ENCODE results near the gene USP34. TPM values are rescaled to one million over a fixed set of nuclear protein-coding genes. Genes with fewer than 3 reads are reported as not detected.

The USP34 gene
- total RNA-seq, 1 donor from 2014 or later, result 83.2 TPM

- H3K4me3 ChIP-seq (ENCODE audit: low read depth, low read length), result no peak overlapping the region
- DNase-seq (ENCODE audit: low read depth) (no peak), FAIRE-seq (no peak)
- TF ChIP-seq, protein P1, sequence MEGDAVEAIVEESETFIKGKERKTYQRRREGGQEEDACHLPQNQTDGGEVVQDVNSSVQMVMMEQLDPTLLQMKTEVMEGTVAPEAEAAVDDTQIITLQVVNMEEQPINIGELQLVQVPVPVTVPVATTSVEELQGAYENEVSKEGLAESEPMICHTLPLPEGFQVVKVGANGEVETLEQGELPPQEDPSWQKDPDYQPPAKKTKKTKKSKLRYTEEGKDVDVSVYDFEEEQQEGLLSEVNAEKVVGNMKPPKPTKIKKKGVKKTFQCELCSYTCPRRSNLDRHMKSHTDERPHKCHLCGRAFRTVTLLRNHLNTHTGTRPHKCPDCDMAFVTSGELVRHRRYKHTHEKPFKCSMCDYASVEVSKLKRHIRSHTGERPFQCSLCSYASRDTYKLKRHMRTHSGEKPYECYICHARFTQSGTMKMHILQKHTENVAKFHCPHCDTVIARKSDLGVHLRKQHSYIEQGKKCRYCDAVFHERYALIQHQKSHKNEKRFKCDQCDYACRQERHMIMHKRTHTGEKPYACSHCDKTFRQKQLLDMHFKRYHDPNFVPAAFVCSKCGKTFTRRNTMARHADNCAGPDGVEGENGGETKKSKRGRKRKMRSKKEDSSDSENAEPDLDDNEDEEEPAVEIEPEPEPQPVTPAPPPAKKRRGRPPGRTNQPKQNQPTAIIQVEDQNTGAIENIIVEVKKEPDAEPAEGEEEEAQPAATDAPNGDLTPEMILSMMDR (IDR thresholded peaks at IDR 0.05; ENCODE audit: insufficient read depth, low read length, severe bottlenecking), result no peak
- H3K27me3 ChIP-seq (ENCODE audit: control insufficient read depth, insufficient read depth, low read length), result no peaks in the 10 kb centered on the region
- peaks cover 1% of the 10 kb centered on the region for H3K36me3 ChIP-seq (ENCODE audit: control insufficient read depth, insufficient read depth, low read length)
Observed at GRCh38 chr2:61263830-61264229, 207.1 kb downstream of the USP34 start.

DNA sequence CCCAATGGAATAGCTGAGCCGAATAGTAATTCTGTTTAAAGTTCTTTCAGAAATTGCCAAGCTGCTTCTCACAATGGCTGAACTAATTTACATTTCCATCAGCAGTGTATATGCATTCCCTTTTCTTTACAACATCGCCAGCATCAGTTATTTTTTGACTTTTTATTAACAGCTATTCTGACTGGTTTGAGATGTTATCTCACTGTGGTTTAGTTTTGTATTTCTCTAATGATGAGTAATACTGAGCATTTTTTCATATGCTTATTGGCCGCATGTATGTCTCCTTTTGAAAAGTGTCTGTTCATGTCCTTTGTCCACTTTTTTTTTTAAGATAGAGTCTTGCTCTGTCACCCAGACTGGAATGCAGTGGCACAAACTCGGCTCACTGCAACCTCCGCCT is 208.2 kb downstream of the USP34 start:
- DNase-seq (ENCODE audit: low read depth) (no peak), FAIRE-seq (no peak)
- TF ChIP-seq, protein P1 (IDR thresholded peaks at IDR 0.05; ENCODE audit: insufficient read depth, low read length, severe bottlenecking), result no peak
- Histone ChIP-seq H3K4me3 (ENCODE audit: low read depth, low read length) (no peak overlapping the region), H3K36me3 (ENCODE audit: control insufficient read depth, insufficient read depth, low read length) (peaks cover 2% of the 10 kb centered on the region), H3K27me3 (ENCODE audit: control insufficient read depth, insufficient read depth, low read length) (no peaks in the 10 kb centered on the region)

DNA sequence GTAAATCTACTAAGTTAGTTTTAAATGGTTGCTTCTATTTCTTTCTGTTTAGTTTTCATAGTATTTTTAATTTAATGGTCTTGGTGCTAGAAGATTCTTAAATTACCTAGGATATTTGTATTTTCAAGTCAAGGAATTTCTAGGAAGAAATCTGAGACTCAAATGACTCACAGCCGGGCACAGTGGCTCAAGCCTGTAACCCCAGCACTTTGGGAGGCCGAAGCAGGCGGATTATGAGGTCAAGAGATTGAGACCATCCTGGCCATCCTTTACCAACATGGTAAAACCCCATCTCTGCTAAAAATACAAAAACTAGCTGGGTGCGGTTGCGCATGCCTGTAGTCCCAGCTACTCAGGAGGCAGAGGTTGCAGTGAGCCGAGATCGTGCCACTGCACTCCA is 213.4 kb downstream of the USP34 start:
- TF ChIP-seq, protein P1 (IDR thresholded peaks at IDR 0.05; ENCODE audit: insufficient read depth, low read length, severe bottlenecking), result no peak
- FAIRE-seq (no peak), DNase-seq (ENCODE audit: low read depth) (no peak)
- Histone ChIP-seq H3K36me3 (ENCODE audit: control insufficient read depth, insufficient read depth, low read length) (peaks cover 1% of the 10 kb centered on the region), H3K4me3 (ENCODE audit: low read depth, low read length) (no peak overlapping the region), H3K27me3 (ENCODE audit: control insufficient read depth, insufficient read depth, low read length) (no peaks in the 10 kb centered on the region)

DNA sequence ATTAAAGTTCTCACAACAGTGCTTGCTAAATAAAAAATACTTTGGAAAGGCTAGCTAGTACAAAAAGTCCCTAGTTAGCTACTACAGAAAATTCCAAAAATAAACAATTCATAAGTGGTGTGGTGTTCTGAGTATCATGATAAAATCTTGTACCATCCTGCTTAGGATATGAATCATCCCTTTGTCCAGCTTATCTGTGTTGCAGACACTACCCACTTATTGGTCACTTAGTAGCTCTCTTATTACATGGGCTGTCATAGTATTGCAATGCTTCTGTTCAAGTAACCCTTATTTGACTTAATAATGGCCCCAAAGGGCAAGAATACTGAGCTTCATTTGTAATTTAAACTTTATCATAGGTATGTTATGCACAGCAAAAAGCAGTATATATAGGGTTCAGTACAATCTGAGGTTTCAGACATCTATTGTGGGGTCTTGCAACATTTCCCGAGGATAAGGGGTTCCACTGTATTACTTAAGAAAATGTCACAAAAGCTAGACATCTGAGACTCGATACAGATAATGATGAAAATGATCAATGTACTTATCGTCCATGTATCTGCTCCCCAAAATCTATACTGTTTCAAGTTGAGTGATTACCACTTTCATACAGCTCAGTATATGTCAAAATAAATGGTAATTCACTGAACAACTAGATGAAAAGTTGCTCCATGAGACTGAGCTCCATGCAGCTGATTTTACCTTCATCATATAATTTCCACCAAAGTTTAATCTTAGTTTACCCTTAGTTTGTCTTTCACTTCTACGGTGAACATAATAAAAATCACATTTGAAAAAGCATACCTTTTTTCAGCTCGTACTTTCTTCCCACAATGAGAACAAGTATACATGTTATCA is 215.1 kb downstream of the USP34 start:
- peak; percentile 94 for DNase-seq (ENCODE audit: low read depth)
- H3K4me3 ChIP-seq (ENCODE audit: low read depth, low read length), result no peak overlapping the region
- no peak for FAIRE-seq
- peaks cover 1% of the 10 kb centered on the region for H3K36me3 ChIP-seq (ENCODE audit: control insufficient read depth, insufficient read depth, low read length)
- TF ChIP-seq, protein P1 (IDR thresholded peaks at IDR 0.05; ENCODE audit: insufficient read depth, low read length, severe bottlenecking), result no peak
- no peaks in the 10 kb centered on the region for H3K27me3 ChIP-seq (ENCODE audit: control insufficient read depth, insufficient read depth, low read length)

DNA sequence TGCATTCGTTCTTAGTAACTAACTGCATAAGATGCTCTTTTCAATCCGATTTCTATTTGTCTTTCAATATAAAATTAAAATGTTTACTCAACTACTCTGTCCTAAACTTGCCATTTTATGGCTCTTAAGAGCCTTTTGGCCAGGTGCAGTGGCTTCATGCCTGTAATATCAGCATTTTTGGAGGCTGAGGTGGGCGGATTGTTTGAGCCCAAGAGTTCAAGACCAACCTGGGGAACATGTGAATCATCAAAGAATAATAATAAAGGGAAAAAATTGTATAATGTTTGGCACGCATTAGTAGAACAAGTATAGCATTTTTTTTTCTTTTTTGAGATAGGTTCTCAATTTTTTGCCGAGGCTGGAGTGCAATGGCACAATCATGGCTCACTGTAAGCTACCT is 216.4 kb downstream of the USP34 start:
- no peaks in the 10 kb centered on the region for H3K27me3 ChIP-seq (ENCODE audit: control insufficient read depth, insufficient read depth, low read length)
- TF ChIP-seq, protein P1 (IDR thresholded peaks at IDR 0.05; ENCODE audit: insufficient read depth, low read length, severe bottlenecking), result no peak
- DNase-seq (ENCODE audit: low read depth) (no peak), FAIRE-seq (no peak)
- H3K36me3 ChIP-seq (ENCODE audit: control insufficient read depth, insufficient read depth, low read length), result peaks cover 3% of the 10 kb centered on the region
- no peak overlapping the region for H3K4me3 ChIP-seq (ENCODE audit: low read depth, low read length)
